Mesendoderm (in vitro differentiated cells): ENCODE measurements around the gene TWF2.

ENCODE experiments used
- DNase-seq: peaks from one replicate; pipeline ENCODE4 v3.0.0; 2013
- H2AK5ac ChIP-seq: 2 replicates; pipeline ENCODE4 v1.6.1; 2013; ENCODE audit warnings: low read length, inconsistent platforms
- H2BK120ac ChIP-seq: 2 replicates; pipeline ENCODE4 v1.6.1; 2013; ENCODE audit warnings: low read depth, mild to moderate bottlenecking, low read length, moderate library complexity, mixed read lengths
- H2BK15ac ChIP-seq: replicated peaks from 2 replicates; pipeline ENCODE4 v1.6.1; 2013; ENCODE audit warnings: low read depth, mild to moderate bottlenecking, moderate library complexity
- H2BK5ac ChIP-seq: 2 replicates; pipeline ENCODE4 v1.6.1; 2013; ENCODE audit warnings: low read length, inconsistent platforms
- H3K18ac ChIP-seq: 2 replicates; pipeline ENCODE4 v1.6.1; 2013; ENCODE audit warnings: mild to moderate bottlenecking, low read length, mixed read lengths
- H3K23ac ChIP-seq: one replicate; pipeline ENCODE4 v1.6.1; 2013; ENCODE audit warnings: low read length
- H3K27ac ChIP-seq: 2 replicates; pipeline ENCODE4 v1.5.1; 2013; ENCODE audit warnings: low read depth, mild to moderate bottlenecking, inconsistent platforms, low read length, moderate library complexity
- H3K27me3 ChIP-seq: 2 replicates; pipeline ENCODE4 v1.6.1; 2013; ENCODE audit warnings: low read length, control low read depth, mild to moderate bottlenecking, inconsistent platforms; ENCODE audit not compliant: insufficient read depth, poor library complexity
- H3K36me3 ChIP-seq: 2 replicates; pipeline ENCODE4 v1.6.1; 2013; ENCODE audit warnings: low read length, inconsistent platforms; ENCODE audit not compliant: control insufficient read depth, insufficient read depth
- H3K4ac ChIP-seq: one replicate; pipeline ENCODE4 v1.6.1; 2013; ENCODE audit warnings: low read depth, mild to moderate bottlenecking, low read length, moderate library complexity
- H3K4me1 ChIP-seq: 2 replicates; pipeline ENCODE4 v1.6.1; 2013; ENCODE audit warnings: low read depth, low read length, inconsistent platforms; ENCODE audit not compliant: control insufficient read depth
- H3K4me2 ChIP-seq: 2 replicates; pipeline ENCODE4 v1.6.1; 2013; ENCODE audit warnings: low read length
- H3K4me3 ChIP-seq: 2 replicates; pipeline ENCODE4 v1.5.1; 2013; ENCODE audit warnings: mild to moderate bottlenecking, low read length
- H3K56ac ChIP-seq: one replicate; pipeline ENCODE4 v1.6.1; 2013; ENCODE audit warnings: low read length
- H3K79me1 ChIP-seq: 2 replicates; pipeline ENCODE4 v1.6.1; 2013; ENCODE audit warnings: low read length, inconsistent platforms
- H3K79me2 ChIP-seq: 2 replicates; pipeline ENCODE4 v1.6.1; 2013; ENCODE audit warnings: mild to moderate bottlenecking, low read length; ENCODE audit not compliant: control insufficient read depth, insufficient read depth
- H3K9ac ChIP-seq: 2 replicates; pipeline ENCODE4 v1.6.1; 2013; ENCODE audit warnings: low read length, inconsistent platforms
- H4K5ac ChIP-seq: one replicate; pipeline ENCODE4 v1.6.1; 2013; ENCODE audit warnings: low read length
- H4K8ac ChIP-seq: one replicate; pipeline ENCODE4 v1.6.1; 2013; ENCODE audit warnings: low read depth, mild to moderate bottlenecking, control low read depth, low read length, moderate library complexity
- WGBS: extraction: QIAGEN DNeasy Blood & Tissue Kit; methylation state at CpG from one replicate; pipeline ENCODE4 v1.1.7; 2013; ENCODE audit warnings: low lambda C conversion rate, missing lambda C conversion rate; ENCODE audit not compliant: insufficient coverage; ENCODE audit errors: extremely low coverage; 5-methylcytosine and 5-hydroxymethylcytosine counted together

TWF2 gene

DNA sequence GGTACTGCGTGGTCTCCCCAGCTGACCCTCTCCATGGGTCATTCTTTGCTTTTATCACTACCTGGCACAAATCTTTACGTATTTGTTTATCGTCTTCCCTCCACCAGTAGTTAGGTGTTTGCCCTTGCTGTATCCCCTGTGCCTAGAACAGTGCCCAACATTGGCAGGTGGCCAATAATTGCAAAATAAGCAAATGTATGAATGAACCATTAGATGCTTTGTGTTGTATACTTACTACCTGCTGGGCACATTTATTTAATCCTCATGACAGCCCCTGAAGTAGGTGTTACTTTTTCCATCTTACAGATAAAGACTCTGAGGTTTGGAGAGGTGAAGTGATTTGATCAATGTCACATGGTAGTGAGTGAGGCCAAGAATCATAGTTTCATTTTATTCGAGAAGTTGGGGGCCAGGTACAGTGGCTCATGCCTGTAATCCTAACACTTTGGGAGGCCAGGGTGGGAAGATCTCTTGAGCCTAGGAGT, 2.0 kb upstream of the TWF2 start:
- Histone ChIP-seq H3K79me1 (peaks cover 4% of the 10 kb centered on the region), H2BK120ac (no peak overlapping the region), H3K9ac (no peak overlapping the region), H3K56ac (no peak overlapping the region), H2BK15ac (no peak overlapping the region), H2BK5ac (no peak overlapping the region), H3K18ac (no peak overlapping the region), H4K8ac (no peak overlapping the region), H3K4ac (no peak overlapping the region), H3K4me1 (peaks cover 15% of the 10 kb centered on the region), H3K4me3 (no peak overlapping the region), H3K79me2 (peaks cover 2% of the 10 kb centered on the region), H2AK5ac (no peak overlapping the region), H3K36me3 (no peaks in the 10 kb centered on the region), H4K5ac (no peak overlapping the region), H3K4me2 (no peak overlapping the region), H3K23ac (no peak overlapping the region), H3K27ac (no peak overlapping the region), H3K27me3 (no peaks in the 10 kb centered on the region)
- DNase-seq, result no peak
- no CpG with 5 or more reads among the region's 4 CpGs for WGBS

GRCh38 chr3:52240059-52240885, 1.3 kb upstream of the TWF2 start:
- no peaks in the 10 kb centered on the region for H3K36me3 ChIP-seq
- H3K79me1 ChIP-seq, result peaks cover 4% of the 10 kb centered on the region
- no peak overlapping the region for H4K5ac ChIP-seq
- peak overlapping the region; percentile 2 for H3K23ac ChIP-seq
- peak overlapping the region; percentile 56 for H3K9ac ChIP-seq
- no peak overlapping the region for H3K27ac ChIP-seq
- peak; percentile 92 for DNase-seq
- no peaks in the 10 kb centered on the region for H3K27me3 ChIP-seq
- no peak overlapping the region for H4K8ac ChIP-seq
- H3K4me3 ChIP-seq, result no peak overlapping the region
- H2AK5ac ChIP-seq, result peak overlapping the region; percentile 10
- H2BK15ac ChIP-seq, result no peak overlapping the region
- no peak overlapping the region for H2BK120ac ChIP-seq
- no peak overlapping the region for H3K4me2 ChIP-seq
- no CpG with 5 or more reads among the region's 1 CpG for whole genome bisulfite sequencing
- peak overlapping the region; percentile 35 for H3K18ac ChIP-seq
- H3K4me1 ChIP-seq, result peaks cover 14% of the 10 kb centered on the region
- peak overlapping the region; percentile 43 for H3K4ac ChIP-seq
- H2BK5ac ChIP-seq, result no peak overlapping the region
- H3K79me2 ChIP-seq, result peaks cover 2% of the 10 kb centered on the region
- peak overlapping the region; percentile 72 for H3K56ac ChIP-seq

- Histone ChIP-seq H3K27ac (no peak overlapping the region), H3K9ac (peak overlapping the region; percentile 62), H2AK5ac (no peak overlapping the region), H3K4me3 (peak overlapping the region; percentile 36), H3K4me1 (peaks cover 13% of the 10 kb centered on the region), H3K23ac (no peak overlapping the region), H3K36me3 (no peaks in the 10 kb centered on the region), H4K8ac (no peak overlapping the region), H3K79me2 (peaks cover 2% of the 10 kb centered on the region), H3K56ac (peak overlapping the region; percentile 83), H2BK15ac (no peak overlapping the region), H4K5ac (no peak overlapping the region), H3K79me1 (peaks cover 4% of the 10 kb centered on the region), H3K4ac (no peak overlapping the region), H3K27me3 (no peaks in the 10 kb centered on the region), H2BK5ac (no peak overlapping the region), H3K18ac (no peak overlapping the region), H3K4me2 (peak overlapping the region; percentile 86), H2BK120ac (no peak overlapping the region)
- DNase-seq, result no peak
- WGBS, result no CpG with 5 or more reads among the region's 11 CpGs
Measured at GRCh38 chr3:52238193-52238760, 681 bp downstream of the TWF2 start.

- H3K79me2 ChIP-seq, result peaks cover 2% of the 10 kb centered on the region
- WGBS, result no CpG with 5 or more reads among the region's 8 CpGs
- peaks cover 4% of the 10 kb centered on the region for H3K79me1 ChIP-seq
- H2BK120ac ChIP-seq, result no peak overlapping the region
- H3K23ac ChIP-seq, result no peak overlapping the region
- no peaks in the 10 kb centered on the region for H3K36me3 ChIP-seq
- H4K8ac ChIP-seq, result no peak overlapping the region
- H2BK15ac ChIP-seq, result no peak overlapping the region
- peak overlapping the region; percentile 80 for H3K56ac ChIP-seq
- H3K9ac ChIP-seq, result peak overlapping the region; percentile 62
- no peak overlapping the region for H2AK5ac ChIP-seq
- no peaks in the 10 kb centered on the region for H3K27me3 ChIP-seq
- DNase-seq, result peak; percentile 69
- H3K4me2 ChIP-seq, result peak overlapping the region; percentile 13
- no peak overlapping the region for H4K5ac ChIP-seq
- peaks cover 13% of the 10 kb centered on the region for H3K4me1 ChIP-seq
- peak overlapping the region; percentile 13 for H3K27ac ChIP-seq
- H3K4me3 ChIP-seq, result no peak overlapping the region
- no peak overlapping the region for H3K18ac ChIP-seq
- no peak overlapping the region for H2BK5ac ChIP-seq
- no peak overlapping the region for H3K4ac ChIP-seq
Measured at GRCh38 chr3:52237657-52238172, 1.2 kb downstream of the TWF2 start.

DNA sequence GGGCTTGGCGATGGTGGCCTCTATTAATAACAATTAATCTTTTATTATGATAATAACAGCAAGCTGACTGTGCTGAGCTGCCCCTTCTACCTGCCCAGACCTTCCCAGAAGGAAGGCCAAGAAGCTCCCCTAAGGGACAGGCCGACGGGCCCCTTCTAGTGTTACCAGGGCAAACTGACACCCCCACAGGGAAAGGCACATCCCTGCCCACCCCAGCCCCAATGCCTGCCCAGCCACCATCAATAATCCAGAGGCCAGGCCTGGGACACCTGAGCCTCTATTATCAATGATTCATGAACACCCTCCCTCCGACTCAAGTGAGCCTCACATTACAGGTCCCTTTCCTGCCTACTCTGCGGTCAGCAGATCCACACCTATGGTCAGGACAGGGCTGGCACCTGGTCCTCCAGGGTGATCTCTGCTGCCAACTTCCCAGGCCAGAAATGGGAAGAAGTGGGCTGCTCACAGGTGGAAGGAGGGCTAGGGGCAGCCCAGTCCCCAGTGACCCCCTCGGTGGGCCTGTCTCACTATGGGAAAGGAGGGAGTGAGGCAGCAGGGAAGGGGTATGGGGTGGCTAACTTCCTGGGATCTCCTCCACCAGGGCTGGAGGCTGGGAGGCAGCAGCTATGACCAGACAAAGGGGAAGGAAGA, 1.8 kb downstream of the TWF2 start:
- Histone ChIP-seq H4K8ac (no peak overlapping the region), H3K4ac (no peak overlapping the region), H3K4me2 (no peak overlapping the region), H3K79me2 (peaks cover 2% of the 10 kb centered on the region), H3K4me1 (peaks cover 13% of the 10 kb centered on the region), H2BK120ac (no peak overlapping the region), H3K27ac (peak overlapping the region; percentile 13), H3K56ac (peak overlapping the region; percentile 80), H2AK5ac (no peak overlapping the region), H4K5ac (no peak overlapping the region), H3K9ac (peak overlapping the region; percentile 47), H3K36me3 (no peaks in the 10 kb centered on the region), H2BK15ac (no peak overlapping the region), H3K79me1 (peaks cover 4% of the 10 kb centered on the region), H3K4me3 (no peak overlapping the region), H2BK5ac (no peak overlapping the region), H3K23ac (no peak overlapping the region), H3K18ac (no peak overlapping the region), H3K27me3 (no peaks in the 10 kb centered on the region)
- no peak for DNase-seq
- WGBS, result no CpG with 5 or more reads among the region's 6 CpGs
